GM19025 (cell line): Measurements from ENCODE around the gene SMAD6.

ENCODE experiments used
- ATAC-seq: cut with Tn5 transposase; IDR thresholded peaks from one replicate; pipeline ENCODE4 v1.9.1; 2021; ENCODE audit warnings: mild to moderate bottlenecking, low read depth, moderate library complexity; ENCODE audit not compliant: unreplicated experiment

Gene SMAD6

DNA sequence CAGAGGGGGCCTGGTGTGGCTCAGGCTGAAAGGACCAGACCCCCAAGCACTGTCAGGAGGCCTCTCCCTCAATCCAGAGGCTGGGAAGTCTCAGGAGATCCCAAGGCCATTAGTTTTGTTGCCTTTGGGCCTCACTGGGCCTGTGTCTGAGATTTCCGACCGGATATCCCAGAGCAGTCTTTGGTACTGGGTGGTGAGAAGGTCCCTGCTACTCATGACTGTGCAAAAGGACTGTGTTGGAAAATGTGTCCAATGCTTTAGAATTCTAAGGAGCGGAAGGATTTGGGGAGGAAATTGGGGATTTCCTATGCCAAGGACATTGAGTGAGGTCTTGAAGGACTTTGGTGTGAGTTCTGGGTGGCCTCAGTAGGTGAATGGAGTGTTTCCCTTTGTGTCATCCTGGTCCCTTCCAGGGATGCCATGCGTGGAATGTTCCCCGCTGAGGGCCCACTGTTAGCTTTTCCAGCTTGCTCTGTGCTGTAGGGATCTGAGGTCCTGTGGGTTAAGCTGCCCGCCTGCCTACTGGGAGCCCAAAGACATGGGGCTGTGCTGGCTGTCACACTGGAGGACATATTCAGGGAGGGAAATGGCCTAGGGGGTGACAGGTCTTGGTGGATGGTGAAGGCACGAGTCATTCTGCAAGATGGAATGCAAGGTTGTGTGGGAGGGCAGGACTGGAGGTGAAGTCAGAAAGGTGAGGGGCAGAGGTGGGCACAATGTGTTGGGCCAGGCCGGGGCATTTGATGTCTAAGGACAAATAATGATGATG lies 16.4 kb downstream of the SMAD6 start:
- ATAC-seq: no peak

DNA sequence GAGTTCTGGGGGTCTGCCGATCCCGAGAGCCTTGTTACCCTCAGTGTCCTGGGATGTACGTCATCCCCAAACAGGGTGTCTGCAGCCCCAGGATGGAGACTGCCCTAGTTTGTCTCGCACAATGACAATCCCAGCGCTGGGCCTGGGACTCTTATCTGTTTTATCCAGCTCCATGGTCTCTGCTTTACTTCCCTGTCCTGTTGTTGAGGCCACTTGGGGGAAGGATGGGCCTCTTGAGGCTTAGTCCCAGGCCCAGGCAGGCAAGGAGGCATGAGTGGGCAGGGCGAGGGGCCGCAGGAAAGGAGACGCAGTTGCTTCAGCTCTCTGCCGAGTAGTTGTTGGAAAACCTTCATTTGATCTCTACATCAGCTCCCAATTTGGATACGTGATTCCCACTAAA lies 17.4 kb downstream of the SMAD6 start:
- no peak for ATAC-seq

DNA sequence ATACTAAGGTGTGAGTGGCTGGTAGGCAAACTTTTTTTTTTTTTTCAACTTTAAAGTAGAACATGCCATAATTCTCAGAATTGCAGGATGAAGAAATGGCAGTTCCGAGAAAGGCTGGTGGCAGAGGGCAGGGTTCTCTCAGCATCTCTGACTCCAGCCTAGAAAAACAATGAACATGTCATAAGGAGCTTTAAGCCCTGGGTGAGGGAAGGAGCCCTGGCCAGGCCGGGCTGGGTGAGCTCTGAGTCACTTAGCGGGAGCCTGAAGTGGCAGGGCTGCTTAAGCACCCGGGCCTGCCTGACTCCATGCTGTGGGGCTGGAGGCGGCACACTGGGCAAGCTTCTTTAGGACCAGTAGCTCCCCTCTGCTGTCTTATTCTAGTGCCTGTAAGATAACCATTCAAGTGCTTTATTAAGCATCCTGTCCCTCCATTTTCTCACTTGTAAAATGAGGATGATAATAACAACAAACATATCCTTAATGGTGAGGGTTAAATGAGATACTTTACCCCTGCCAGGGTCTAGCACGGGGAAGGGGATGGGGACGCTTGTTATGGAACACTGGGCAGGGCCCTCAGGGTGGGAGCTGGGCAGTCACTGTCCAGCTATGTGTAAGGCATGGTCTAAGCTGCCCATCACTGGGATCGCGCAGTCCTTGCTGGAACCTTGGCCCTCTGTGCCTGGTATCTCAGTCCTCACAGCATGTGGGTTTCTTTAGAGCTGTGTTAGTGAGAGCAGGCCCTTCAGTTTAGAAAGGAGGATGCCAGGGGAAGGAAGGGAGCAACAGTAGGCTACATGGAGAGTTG lies 18.4 kb downstream of the SMAD6 start:
- ATAC-seq: no peak

DNA sequence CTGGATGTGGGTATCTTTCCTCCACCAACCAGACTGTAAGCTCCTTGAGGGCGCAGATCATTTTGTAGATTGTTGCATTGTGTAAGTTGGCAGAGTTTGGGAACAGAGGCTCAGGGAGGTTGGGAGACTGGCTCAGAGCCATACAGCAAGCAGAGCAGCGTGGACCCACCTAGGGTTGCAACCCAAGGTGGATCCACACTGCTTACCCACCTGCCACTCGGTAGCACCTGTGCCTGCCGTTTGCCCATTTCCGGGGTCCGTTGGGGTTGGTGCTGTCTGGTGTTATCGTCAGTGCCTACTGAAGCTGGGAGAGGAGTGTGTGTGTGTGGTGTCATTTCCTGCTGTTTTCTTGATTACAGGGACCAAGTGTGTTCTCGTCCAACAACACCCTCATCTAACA lies 19.0 kb downstream of the SMAD6 start:
- ATAC-seq: no peak

DNA sequence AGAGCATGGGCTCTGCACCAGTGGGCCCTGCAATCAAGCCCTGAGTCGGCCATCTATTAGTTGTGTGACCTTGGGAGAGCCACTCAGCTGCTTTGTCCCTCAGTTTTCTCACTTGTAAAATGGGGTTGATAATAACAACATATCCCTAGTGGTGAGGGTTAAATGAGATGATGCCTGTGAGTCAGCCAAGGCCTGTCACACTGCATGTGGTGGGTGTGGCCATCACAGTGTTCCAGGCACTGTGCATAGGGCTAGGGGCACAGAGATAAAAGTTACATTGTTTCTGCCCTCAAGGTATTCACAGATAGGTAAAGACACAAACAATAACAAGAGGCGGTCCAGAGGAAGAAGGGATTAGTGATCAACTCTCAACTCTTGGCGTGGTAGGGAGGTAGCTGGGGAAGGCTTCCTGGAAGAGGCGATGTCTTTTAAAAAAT lies 19.5 kb downstream of the SMAD6 start:
- no peak for ATAC-seq

DNA sequence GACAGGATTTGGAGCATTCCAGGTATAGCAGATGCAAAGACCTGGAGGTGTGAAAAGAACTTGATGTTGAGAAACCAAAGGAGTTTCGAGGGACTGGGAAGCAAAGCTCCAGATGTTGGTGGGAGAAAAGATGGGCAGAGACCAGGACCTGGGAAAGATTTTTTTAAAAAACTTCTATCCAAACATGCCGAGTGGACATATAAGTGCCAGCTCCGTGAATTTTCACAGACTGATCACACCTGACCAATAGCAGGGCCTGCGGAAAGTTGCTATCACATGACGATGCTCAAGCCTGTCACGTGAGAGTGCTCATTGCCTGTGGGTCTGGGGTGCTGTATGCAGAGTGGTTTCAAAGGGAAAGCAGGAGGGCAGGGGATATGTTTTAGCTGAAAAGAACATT lies 19.9 kb downstream of the SMAD6 start:
- ATAC-seq: no peak

DNA sequence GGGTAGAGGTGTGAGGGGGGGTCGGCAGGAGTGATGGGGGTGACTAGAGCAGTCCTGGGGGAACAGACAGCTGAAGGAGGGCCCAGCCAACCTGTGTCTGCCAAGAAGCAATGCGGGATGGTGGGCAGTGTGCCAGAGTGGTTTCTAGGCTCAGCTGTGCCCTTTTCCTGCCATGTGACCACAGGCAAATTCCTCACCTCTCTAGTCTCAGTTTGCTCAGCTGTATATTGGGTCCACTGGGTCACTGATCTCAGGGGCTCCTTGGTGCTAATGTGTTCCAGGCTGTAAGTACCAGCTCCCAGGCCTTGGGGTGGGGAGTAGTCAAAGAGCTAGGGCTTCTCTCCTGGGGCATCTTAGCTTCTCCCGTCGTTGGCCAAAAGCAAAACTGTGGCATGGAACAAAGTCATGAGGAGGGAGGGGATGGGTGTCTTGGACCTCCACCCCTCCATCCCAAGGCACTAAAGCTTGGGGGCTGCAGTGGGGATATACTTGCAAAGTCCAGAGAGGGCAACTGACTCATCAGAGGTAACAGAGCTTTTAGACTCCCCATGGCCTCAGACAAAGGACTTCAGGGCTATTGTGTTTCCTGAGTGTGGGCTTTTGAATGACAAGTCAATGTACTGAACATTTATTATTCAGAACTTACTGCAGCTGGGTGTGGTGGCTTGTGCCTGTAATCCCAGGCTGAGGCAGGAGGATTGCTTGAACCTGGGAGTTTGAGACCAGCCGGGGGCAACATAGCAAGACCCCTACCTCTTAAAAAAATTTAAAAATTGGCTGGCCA lies 20.9 kb downstream of the SMAD6 start:
- ATAC-seq: no peak

GRCh38 chr15:66723826-66724731 lies 22.0 kb downstream of the SMAD6 start:
- ATAC-seq: no peak

DNA sequence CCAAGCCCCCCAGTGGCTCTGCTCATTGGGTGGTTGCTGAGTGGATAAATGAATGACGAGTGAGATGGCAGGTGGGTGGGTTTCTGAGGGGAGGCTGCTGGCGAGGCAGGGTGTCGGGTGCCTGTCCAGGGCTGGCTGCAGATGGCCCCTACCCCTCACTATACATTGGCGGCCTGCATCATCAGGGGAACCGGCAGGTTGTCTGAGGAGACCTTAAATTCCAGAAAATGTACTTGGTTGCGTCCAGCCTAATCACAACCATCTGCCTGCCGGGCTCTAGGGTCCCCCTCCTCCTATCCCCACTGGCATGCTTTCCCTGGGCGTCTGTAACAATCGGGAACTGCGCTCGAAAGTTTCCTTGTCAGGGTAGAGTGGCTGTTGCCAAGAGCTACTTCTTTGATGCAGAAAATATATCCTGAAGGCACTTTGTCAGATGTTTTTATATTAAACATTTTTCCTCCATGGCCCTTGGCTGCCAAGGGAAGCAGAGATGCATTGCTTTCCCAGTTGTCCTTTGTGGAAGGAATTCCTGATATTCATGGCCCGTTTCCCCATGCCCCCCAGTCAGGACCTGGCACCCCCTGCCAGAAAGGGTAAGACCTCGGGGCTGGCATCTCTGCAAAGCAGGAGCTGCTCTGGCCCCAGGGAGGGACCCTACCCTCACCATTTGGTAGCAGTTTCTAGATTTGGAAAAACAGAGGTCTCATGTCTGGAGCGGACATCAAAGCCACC lies 22.9 kb downstream of the SMAD6 start:
- ATAC-seq: no peak

- ATAC-seq: no peak
Measured at GRCh38 chr15:66725464-66725785, 23.4 kb downstream of the SMAD6 start.

- ATAC-seq: no peak
Measured at GRCh38 chr15:66726386-66726785, 24.4 kb downstream of the SMAD6 start.

DNA sequence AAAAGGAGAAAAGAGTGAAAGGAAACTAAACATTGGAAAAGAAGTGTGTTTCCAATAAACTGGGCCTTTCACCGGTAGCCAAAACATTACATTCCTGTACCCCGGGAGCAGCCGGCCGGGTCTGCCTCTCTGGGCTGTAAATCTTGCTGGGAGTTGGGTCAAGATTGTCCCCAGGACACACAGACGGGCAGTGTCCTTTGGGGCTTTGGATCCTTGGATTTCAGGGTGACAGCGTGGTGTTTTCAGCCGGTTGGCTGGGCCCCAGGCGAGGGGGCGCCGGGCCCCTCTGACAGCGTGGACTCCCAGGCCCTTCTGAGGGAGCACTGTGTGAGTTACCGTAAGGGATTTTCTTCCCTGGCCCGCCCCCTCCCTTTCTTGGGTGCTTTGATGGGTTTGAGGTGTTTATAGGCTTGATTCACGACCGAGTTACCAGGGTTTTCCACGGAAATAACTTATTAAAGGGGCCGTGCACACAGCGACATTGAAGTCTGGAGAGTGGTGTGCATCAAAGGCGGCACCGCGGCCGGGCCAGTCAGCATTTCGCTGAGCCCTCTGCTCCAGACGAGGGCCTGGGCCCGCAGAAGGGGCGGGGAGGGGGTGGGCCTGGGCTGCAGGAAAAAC lies 27.4 kb downstream of the SMAD6 start:
- no peak for ATAC-seq

DNA sequence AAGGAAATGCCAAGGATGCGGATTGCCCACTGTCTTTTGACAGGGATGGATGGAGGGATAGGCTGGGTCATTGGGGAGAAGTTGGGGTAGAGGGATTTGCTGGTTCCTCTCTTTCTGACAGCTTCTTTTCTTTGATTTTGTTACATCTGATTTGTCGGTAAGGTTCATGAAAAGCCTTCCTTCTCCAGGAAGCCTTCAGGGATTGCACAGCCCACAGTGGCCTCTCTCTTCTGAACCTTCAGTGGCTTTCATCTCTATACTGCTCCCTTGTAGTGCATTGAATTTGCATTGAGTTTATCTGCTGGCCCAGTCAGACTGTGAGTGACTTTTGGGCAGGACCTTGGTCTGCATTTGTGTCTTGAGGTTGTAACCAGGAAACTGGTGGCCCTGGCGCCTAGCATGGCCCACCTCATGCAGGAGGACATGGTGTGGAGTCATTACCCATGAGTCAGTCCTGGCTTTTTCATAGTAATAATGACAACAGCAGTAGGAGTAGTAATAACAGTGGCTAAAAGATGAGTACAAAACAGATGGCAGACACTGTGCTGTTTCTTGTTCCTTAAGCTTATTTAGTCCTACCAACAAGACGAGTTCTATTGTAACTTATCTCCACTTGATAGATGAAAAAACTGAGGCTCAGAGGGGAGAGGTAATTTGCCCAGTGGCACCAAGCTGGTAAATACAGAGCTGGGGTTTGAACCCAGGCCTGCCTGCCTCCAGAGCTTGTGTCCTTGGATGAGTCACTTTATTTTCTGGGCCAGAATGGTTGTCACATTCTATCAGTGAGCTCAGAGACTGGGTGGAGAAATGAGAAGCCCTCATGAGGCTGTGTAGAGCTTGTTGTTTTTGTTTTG lies 28.4 kb downstream of the SMAD6 start:
- ATAC-seq: no peak

DNA sequence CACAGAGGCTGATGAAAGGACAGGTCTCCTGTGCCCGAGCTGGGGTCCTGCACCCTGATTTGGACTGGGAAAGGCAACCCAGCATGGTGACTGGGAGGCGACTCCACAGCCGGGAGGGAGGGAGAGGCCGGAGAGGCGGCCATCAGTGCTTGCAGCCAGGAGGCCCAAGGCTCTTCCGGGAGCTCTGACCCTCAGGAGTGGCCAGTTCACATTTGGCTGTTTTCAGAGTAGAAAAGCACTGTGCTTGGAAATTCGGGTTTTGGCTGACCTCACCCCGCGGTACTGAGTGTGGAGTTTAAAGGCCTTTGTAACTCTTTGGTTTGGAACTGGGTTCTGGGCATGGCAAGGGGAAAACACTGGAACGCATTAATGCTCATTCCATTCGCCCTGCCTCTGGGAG lies 31.9 kb downstream of the SMAD6 start:
- ATAC-seq: no peak

- ATAC-seq: no peak
Measured at GRCh38 chr15:66734961-66735908, 33.2 kb downstream of the SMAD6 start.

DNA sequence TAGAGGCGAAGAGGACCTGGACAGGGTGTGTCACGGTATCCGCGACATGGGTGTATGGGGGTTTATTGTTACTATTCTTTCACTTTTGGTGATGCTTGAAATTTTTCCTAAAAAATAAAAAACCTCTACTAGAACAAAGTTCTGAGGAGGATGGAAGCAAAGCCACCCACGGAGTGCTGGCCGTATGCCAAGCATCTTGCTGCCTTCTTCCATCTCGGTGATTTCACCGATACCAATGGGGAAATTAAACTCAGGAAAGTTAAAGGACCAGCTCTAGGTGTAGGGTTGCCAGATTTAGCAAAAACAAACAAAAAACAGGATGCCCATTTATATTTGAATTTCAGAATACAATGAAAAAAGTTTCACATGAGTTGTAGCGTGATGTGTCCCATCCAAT lies 33.9 kb downstream of the SMAD6 start:
- no peak for ATAC-seq
